HCT116 (cell line): ENCODE data around the gene TIGD3. TPM values are rescaled to one million over a fixed set of nuclear protein-coding genes. Genes with fewer than 3 reads are reported as not detected.
A peak's percentile ranks its signal among the peaks of the same experiment; 100 is the strongest.

Experiments
- ATAC-seq: fragments of 200-7000 bp; cut with Tn5 transposase; 2 replicates; pipeline ENCODE4 v1.9.1; 2020; ENCODE audit warnings: mild to moderate bottlenecking, moderate library complexity
- BruUV-seq: library from RNA; stranded (reverse); fragments of 400-500 nt; replicated peaks from 2 replicates; lab custom pipeline; 2021; lab: Mats Ljungman, UMichigan
- CTCF ChIA-PET: fragments of 300-600 bp; sonication (Branson Sonifier 250); formaldehyde crosslinking; loops from one replicate; lab custom pipeline; 2021; ENCODE audit warnings: antibody characterized with exemption; lab: Charles Lee
- POLR2A ChIA-PET: fragments of 300-600, 350-600 bp; sonication (Branson Sonifier 250); formaldehyde crosslinking; loops from one replicate; lab custom pipeline; 2021; ENCODE audit warnings: antibody characterized with exemption; lab: Charles Lee
- RAD21 ChIA-PET, 2 experiments: fragments of 300-600 bp; sonication (Branson Sonifier 250); formaldehyde crosslinking; loops; one replicate each; lab custom pipeline; 2023; ENCODE audit warnings: low total read pairs in 2 of 2; ENCODE audit not compliant: uncharacterized antibody in 2 of 2, unreplicated experiment in 2 of 2, low non-redundant PET in 1 of 2; lab: Charles Lee
- DNase-seq: peaks from one replicate; pipeline ENCODE4 v3.0.0-alpha.2; 2010; ENCODE audit warnings: low read depth, low spot score
- H2AFZ ChIP-seq: fragments of 200-600 bp; shearing (Covaris generic), sonication (generic); 2 replicates; pipeline ENCODE4 v1.6.1; 2017; ENCODE audit warnings: low read depth, mixed run types, mixed read lengths, antibody characterized with exemption, low read length; ENCODE audit not compliant: poor library complexity, severe bottlenecking
- H3K27ac ChIP-seq: 2 replicates; pipeline ENCODE4 v1.5.1; 2012; ENCODE audit warnings: low read depth, low read length
- H3K27me3 ChIP-seq: fragments of 200-600 bp; sonication (generic); 2 replicates; pipeline ENCODE4 v1.6.1; 2016; ENCODE audit warnings: mixed run types, low read length, mixed read lengths; ENCODE audit not compliant: insufficient read depth
- H3K36me3 ChIP-seq, 2 experiments: fragments of 200-500 bp in 1 of 2; fragments of 200-600 bp in 1 of 2; sonication (Bioruptor generic) in 1 of 2; sonication (generic) in 1 of 2; 2 replicates each; pipeline versions ENCODE4 v1.5.1 to v1.6.1; 2014 to 2016; ENCODE audit warnings: low read length in 2 of 2, inconsistent platforms in 1 of 2, mixed read lengths in 1 of 2, mixed run types in 1 of 2; ENCODE audit not compliant: insufficient read depth in 2 of 2, control insufficient read depth in 1 of 2
- H3K4me1 ChIP-seq, 2 experiments: fragments of 200-600 bp in 1 of 2; sonication (generic) in 1 of 2; 2 replicates each; pipeline versions ENCODE4 v1.5.1 to v1.6.1; 2012 to 2017; ENCODE audit warnings: low read length in 2 of 2, inconsistent platforms in 1 of 2, mild to moderate bottlenecking in 1 of 2, mixed read lengths in 1 of 2, mixed run types in 1 of 2, moderate library complexity in 1 of 2; ENCODE audit not compliant: insufficient read depth in 2 of 2, control insufficient read depth in 1 of 2
- H3K4me2 ChIP-seq: fragments of 200-600 bp; sonication (generic); 2 replicates; pipeline ENCODE4 v1.6.1; 2017; ENCODE audit warnings: mixed run types, low read length, mixed read lengths
- H3K4me3 ChIP-seq, 2 experiments: fragments of 200-600 bp in 1 of 2; sonication (generic) in 1 of 2; replicated peaks in 1 of 2; 2 replicates each; pipeline ENCODE4 v1.5.1; 2011 to 2016; ENCODE audit warnings: low read length in 2 of 2, control low read depth in 1 of 2, low read depth in 1 of 2, mild to moderate bottlenecking in 1 of 2, mixed read lengths in 1 of 2, mixed run types in 1 of 2
- H3K79me2 ChIP-seq: fragments of 200-600 bp; sonication (generic); 2 replicates; pipeline ENCODE4 v1.6.1; 2017; ENCODE audit warnings: mild to moderate bottlenecking, mixed run types, low read length, moderate library complexity, mixed read lengths; ENCODE audit not compliant: insufficient read depth
- H3K9ac ChIP-seq: fragments of 200-600 bp; sonication (generic); 2 replicates; pipeline ENCODE4 v1.6.1; 2016; ENCODE audit warnings: low read length, mixed read lengths
- H3K9me2 ChIP-seq: fragments of 200-600 bp; sonication (generic), shearing (Covaris generic); 2 replicates; pipeline ENCODE4 v1.6.1; 2017; ENCODE audit warnings: mixed run types, mild to moderate bottlenecking, moderate library complexity; ENCODE audit not compliant: insufficient read depth
- H3K9me3 ChIP-seq, 2 experiments: fragments of 200-500 bp in 1 of 2; fragments of 200-600 bp in 1 of 2; sonication (Bioruptor generic) in 1 of 2; sonication (generic) in 1 of 2; 2 replicates each; pipeline ENCODE4 v1.6.1; 2014 to 2017; ENCODE audit warnings: low read length in 2 of 2, mixed read lengths in 2 of 2, inconsistent platforms in 1 of 2, low read depth in 1 of 2, mild to moderate bottlenecking in 1 of 2, mixed run types in 1 of 2, moderate library complexity in 1 of 2; ENCODE audit not compliant: control insufficient read depth in 1 of 2, insufficient read depth in 1 of 2
- H4K20me1 ChIP-seq: fragments of 200-600 bp; sonication (generic), shearing (Covaris generic); 2 replicates; pipeline ENCODE4 v1.6.1; 2017; ENCODE audit warnings: mixed run types, mild to moderate bottlenecking, moderate library complexity; ENCODE audit not compliant: insufficient read depth
- CEBPB ChIP-seq: IDR thresholded peaks from 2 replicates; pipeline ENCODE4 v1.6.1; 2012; ENCODE audit warnings: low read depth
- EGR1 ChIP-seq: IDR thresholded peaks from 2 replicates; pipeline ENCODE4 v1.6.1; 2012; ENCODE audit warnings: low read depth
- ELF1 ChIP-seq: IDR thresholded peaks from 2 replicates; pipeline ENCODE4 v1.6.1; 2012; ENCODE audit warnings: low read depth, borderline replicate concordance
- RAD21 ChIP-seq: IDR thresholded peaks from 2 replicates; pipeline ENCODE4 v1.6.1; 2012; ENCODE audit warnings: low read depth, mild to moderate bottlenecking
- YY1 ChIP-seq: IDR thresholded peaks from 2 replicates; pipeline ENCODE4 v1.6.1; 2011; ENCODE audit warnings: low read length, low read depth, moderate library complexity, mild to moderate bottlenecking; ENCODE audit not compliant: insufficient replicate concordance; ENCODE audit errors: extremely low read depth
- ZFX ChIP-seq: fragments of 450-650 bp; IDR thresholded peaks from 2 replicates; pipeline ENCODE4 v1.6.1; 2017
- ZNF274 ChIP-seq: fragments of 200-500 bp; sonication (Bioruptor generic); IDR thresholded peaks from 2 replicates; pipeline ENCODE4 v1.6.1; 2014; ENCODE audit warnings: mild to moderate bottlenecking, low read depth, low read length, inconsistent platforms
- intact Hi-C: fragments of 100-400 bp; cut with micrococcal nuclease; formaldehyde crosslinking; loops from 2 replicates; pipeline ENCODE4 v1.10.0; 2022
- total RNA-seq: library from RNA; stranded (reverse); gene quantifications from one replicate; pipeline ENCODE4 v1.2.1, GENCODE V29; 2021; ENCODE audit not compliant: unreplicated experiment
- TF ChIP-seq, protein P1 (sequence below), 3 experiments: fragments of 200-600 bp in 1 of 3; sonication (generic) in 1 of 3; IDR thresholded peaks in 2 of 3; conservative IDR thresholded peaks in 1 of 3; 2 replicates each; pipeline ENCODE4 v1.5.1; 2012 to 2017; ENCODE audit warnings: low read depth in 2 of 3, low read length in 2 of 3, antibody characterized with exemption in 1 of 3, borderline replicate concordance in 1 of 3, control low read depth in 1 of 3, mild to moderate bottlenecking in 1 of 3, mixed read lengths in 1 of 3, mixed run types in 1 of 3, moderate library complexity in 1 of 3; ENCODE audit not compliant: insufficient read depth in 1 of 3

Gene TIGD3
- total RNA-seq, 1 experiment from 2014 or later = 2.4 TPM

DNA sequence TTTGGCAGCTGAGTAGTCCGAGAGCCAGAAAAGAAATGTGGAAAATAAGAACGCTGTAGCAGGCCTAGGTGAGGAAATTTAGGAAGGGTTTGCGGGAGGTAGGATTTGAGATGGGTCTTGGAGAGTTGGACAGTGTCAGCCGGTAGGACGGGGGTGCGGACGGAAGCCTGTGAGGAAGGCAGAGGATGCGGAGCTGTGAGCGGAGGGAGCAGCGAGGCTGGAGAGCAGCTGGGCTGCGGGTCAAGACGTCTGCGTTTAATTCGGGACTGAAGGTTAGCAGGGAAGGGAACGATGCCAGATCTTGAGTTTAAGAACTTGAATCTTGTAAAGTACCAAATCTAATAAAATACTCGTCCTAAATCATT is 669 bp upstream of the TIGD3 start:
- peaks cover 16 to 18% of the 10 kb centered on the region in 2 experiments for H3K36me3 ChIP-seq
- H3K4me3 ChIP-seq = peak overlapping the region in 1 of 2 experiments; percentile 60; a peak in 2 of 4 replicates
- DNase-seq = no peak
- no peak overlapping the region for H2AFZ ChIP-seq
- H3K9ac ChIP-seq = peak overlapping the region; percentile 50; the same call in 1 of the 2 replicates
- RAD21 ChIA-PET = no interaction called here
- CTCF ChIA-PET = interaction anchor here (1.5 to 5.6 kb wide), 3 partner anchors 20 to 154 kb away, joined by 5 to 49 read pairs (median 5); partner anchors contain the start of gene DPF2
- peak overlapping the region; percentile 87 for H3K4me2 ChIP-seq
- ATAC-seq = no peak
- H3K9me2 ChIP-seq = no peaks in the 10 kb centered on the region
- H3K27ac ChIP-seq = peak overlapping the region; percentile 43
- H3K27me3 ChIP-seq = no peaks in the 10 kb centered on the region
- BruUV-seq = no TSS peak
- peaks cover 3 to 20% of the 10 kb centered on the region in 2 experiments; a peak in 2 of 4 replicates for H3K4me1 ChIP-seq
- POLR2A ChIA-PET = interaction anchor here (0.7 to 0.8 kb wide), 2 partner anchors 24 to 153 kb away, joined by 3 read pairs; no protein-coding TSS in a partner anchor
- H4K20me1 ChIP-seq = no peaks in the 10 kb centered on the region
- H3K9me3 ChIP-seq = no peaks in the 10 kb centered on the region
- intact Hi-C loops = no loop called here
- no peak for TF ChIP-seq EGR1
- TF ChIP-seq, protein P1, sequence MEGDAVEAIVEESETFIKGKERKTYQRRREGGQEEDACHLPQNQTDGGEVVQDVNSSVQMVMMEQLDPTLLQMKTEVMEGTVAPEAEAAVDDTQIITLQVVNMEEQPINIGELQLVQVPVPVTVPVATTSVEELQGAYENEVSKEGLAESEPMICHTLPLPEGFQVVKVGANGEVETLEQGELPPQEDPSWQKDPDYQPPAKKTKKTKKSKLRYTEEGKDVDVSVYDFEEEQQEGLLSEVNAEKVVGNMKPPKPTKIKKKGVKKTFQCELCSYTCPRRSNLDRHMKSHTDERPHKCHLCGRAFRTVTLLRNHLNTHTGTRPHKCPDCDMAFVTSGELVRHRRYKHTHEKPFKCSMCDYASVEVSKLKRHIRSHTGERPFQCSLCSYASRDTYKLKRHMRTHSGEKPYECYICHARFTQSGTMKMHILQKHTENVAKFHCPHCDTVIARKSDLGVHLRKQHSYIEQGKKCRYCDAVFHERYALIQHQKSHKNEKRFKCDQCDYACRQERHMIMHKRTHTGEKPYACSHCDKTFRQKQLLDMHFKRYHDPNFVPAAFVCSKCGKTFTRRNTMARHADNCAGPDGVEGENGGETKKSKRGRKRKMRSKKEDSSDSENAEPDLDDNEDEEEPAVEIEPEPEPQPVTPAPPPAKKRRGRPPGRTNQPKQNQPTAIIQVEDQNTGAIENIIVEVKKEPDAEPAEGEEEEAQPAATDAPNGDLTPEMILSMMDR (IDR thresholded peaks at IDR 0.05 in 2 of 3, conservative IDR thresholded peaks at IDR 0.05 in 1 of 3; ENCODE audit: borderline replicate concordance in 1 of 3, insufficient read depth in 1 of 3, low read depth in 2 of 3, low read length in 2 of 3) = no peak
- TF ChIP-seq CEBPB = no peak
- H3K79me2 ChIP-seq = no peaks in the 10 kb centered on the region

- BruUV-seq = no TSS peak
- POLR2A ChIA-PET = no interaction called here
- peak overlapping the region; percentile 87 for H3K4me2 ChIP-seq
- H3K4me1 ChIP-seq = peaks cover 3 to 20% of the 10 kb centered on the region in 2 experiments; a peak in 2 of 4 replicates
- peaks cover 11 to 13% of the 10 kb centered on the region in 2 experiments for H3K36me3 ChIP-seq
- H3K79me2 ChIP-seq = no peaks in the 10 kb centered on the region
- peak; percentile 63 for ATAC-seq
- no peaks in the 10 kb centered on the region for H3K9me3 ChIP-seq
- no peaks in the 10 kb centered on the region for H3K27me3 ChIP-seq
- no peaks in the 10 kb centered on the region for H3K9me2 ChIP-seq
- H2AFZ ChIP-seq = no peak overlapping the region
- DNase-seq = no peak
- CTCF ChIA-PET = no interaction called here
- TF ChIP-seq YY1 = no peak
- TF ChIP-seq, protein P1 (IDR thresholded peaks at IDR 0.05 in 2 of 3, conservative IDR thresholded peaks at IDR 0.05 in 1 of 3; ENCODE audit: borderline replicate concordance in 1 of 3, insufficient read depth in 1 of 3, low read depth in 2 of 3, low read length in 2 of 3) = no peak
- TF ChIP-seq ZNF274 = no peak
- no peak for TF ChIP-seq RAD21
- TF ChIP-seq ZFX = 0 out of 2 replicates have a peak, but pooled peaks have one; percentile 5
- TF ChIP-seq ELF1 = no peak
- TF ChIP-seq, all 23 proteins: peak for 1
- intact Hi-C loops = no loop called here
- H3K9ac ChIP-seq = peak overlapping the region; percentile 60
- peak overlapping the region; percentile 63; the same call in 1 of the 2 replicates for H3K27ac ChIP-seq
- no peaks in the 10 kb centered on the region for H4K20me1 ChIP-seq
- RAD21 ChIA-PET = no interaction called here
- H3K4me3 ChIP-seq = peak overlapping the region; percentile 44 to 60
Observed at GRCh38 chr11:65355013-65355775, 643 bp downstream of the TIGD3 start.
